Natural killer cell (primary cell): ENCODE results near the gene CAMTA1. TPM values are rescaled to one million over a fixed set of nuclear protein-coding genes. Genes with fewer than 3 reads are reported as not detected.

Experiments
- ATAC-seq, 3 donors: fragments of 150-1000 bp in 2 of 3; fragments of 200-7000 bp in 1 of 3; cut with Tn5 transposase; 1 replicate in 1 of 3; 2 replicates in 2 of 3; pipeline ENCODE4 v1.10.0; 2021; ENCODE audit warnings: mild to moderate bottlenecking in 2 of 3, moderate library complexity in 2 of 3
- DNase-seq, 2 donors: peaks; one replicate each; pipeline versions ENCODE4 v3.0.0 to v3.0.0-alpha.2; 2013 to 2021; ENCODE audit warnings: mixed read lengths in 1 of 2
- H3K27ac ChIP-seq: one replicate; pipeline ENCODE4 v1.5.1; 2013; ENCODE audit warnings: mild to moderate bottlenecking, low read length
- H3K27me3 ChIP-seq: one replicate; pipeline ENCODE4 v1.6.1; 2013; ENCODE audit warnings: low read length; ENCODE audit not compliant: control insufficient read depth, insufficient read depth
- H3K36me3 ChIP-seq: one replicate; pipeline ENCODE4 v1.6.1; 2013; ENCODE audit warnings: low read length; ENCODE audit not compliant: control insufficient read depth, insufficient read depth
- H3K4me1 ChIP-seq: one replicate; pipeline ENCODE4 v1.6.1; 2013; ENCODE audit warnings: low read length; ENCODE audit not compliant: control insufficient read depth, insufficient read depth
- H3K4me3 ChIP-seq: one replicate; pipeline ENCODE4 v1.5.1; 2013; ENCODE audit warnings: low read length
- H3K9me3 ChIP-seq: one replicate; pipeline ENCODE4 v1.6.1; 2013; ENCODE audit warnings: low read length; ENCODE audit not compliant: control insufficient read depth, insufficient read depth
- H3K27ac Mint-ChIP-seq, 2 donors: one replicate each; pipeline ENCODE4 v1.8.0; 2022; ENCODE audit warnings: mild to moderate bottlenecking in 2 of 2, mixed read lengths in 2 of 2, moderate library complexity in 1 of 2
- H3K27me3 Mint-ChIP-seq, 2 donors: one replicate each; pipeline ENCODE4 v1.8.0; 2022; ENCODE audit warnings: low read depth in 2 of 2, mixed read lengths in 2 of 2
- H3K36me3 Mint-ChIP-seq: one replicate; pipeline ENCODE4 v1.8.0; 2022; ENCODE audit warnings: mixed read lengths
- H3K4me1 Mint-ChIP-seq, 2 donors: one replicate each; pipeline ENCODE4 v1.8.0; 2022; ENCODE audit warnings: mixed read lengths in 2 of 2
- H3K4me3 Mint-ChIP-seq: one replicate; pipeline ENCODE4 v1.8.0; 2022; ENCODE audit warnings: mild to moderate bottlenecking, moderate library complexity, mixed read lengths
- H3K9me3 Mint-ChIP-seq, 2 donors: one replicate each; pipeline ENCODE4 v1.8.0; 2022; ENCODE audit warnings: mixed read lengths in 2 of 2
- CTCF ChIP-seq: fragments of 200-600 bp; IDR thresholded peaks from one replicate; pipeline ENCODE4 v1.8.0; 2022; ENCODE audit warnings: antibody characterized with exemption
- WGBS: methylation state at CpG from one replicate; pipeline ENCODE4 v1.1.7; 2013; ENCODE audit warnings: missing lambda C conversion rate; ENCODE audit not compliant: insufficient coverage; 5-methylcytosine and 5-hydroxymethylcytosine counted together
- intact Hi-C: fragments of 100-400 bp; cut with micrococcal nuclease; formaldehyde crosslinking; loops from one replicate; pipeline ENCODE4 v1.14.2; 2022
- total RNA-seq, 4 donors: library from RNA; stranded (reverse); fragments of 120-200 nt in 1 of 4; gene quantifications; one replicate each; pipeline versions ENCODE4 v1.2.3 to v1.2.4, GENCODE V29; 2013 to 2022

CAMTA1 gene
- total RNA-seq, 3 donors from 2014 or later (not counting 1 experiment from before 2014, with no cell fraction given), result 40.6 to 53.3 (median 44.9) TPM

GRCh38 chr1:7738044-7738443 is 952.8 kb downstream of the CAMTA1 start:
- H3K9me3 ChIP-seq, result no peaks in the 10 kb centered on the region
- no peak overlapping the region for H3K4me3 ChIP-seq
- TF ChIP-seq CTCF, result no peak
- peaks cover 0 to 3% of the 10 kb centered on the region in 2 donors for H3K27me3 Mint-ChIP-seq
- no peaks in the 10 kb centered on the region for H3K27me3 ChIP-seq
- H3K36me3 ChIP-seq, result no peaks in the 10 kb centered on the region
- no peak overlapping the region for H3K27ac Mint-ChIP-seq
- H3K36me3 Mint-ChIP-seq, result no peaks in the 10 kb centered on the region
- 86% methylated on average over 5 of the region's 6 CpGs for WGBS
- no peaks in the 10 kb centered on the region for H3K4me1 Mint-ChIP-seq
- no peak overlapping the region for H3K4me3 Mint-ChIP-seq
- no peaks in the 10 kb centered on the region for H3K4me1 ChIP-seq
- intact Hi-C loops, result no loop called here
- no peak for DNase-seq
- no peak for ATAC-seq
- H3K9me3 Mint-ChIP-seq, result no peaks in the 10 kb centered on the region
- no peak overlapping the region for H3K27ac ChIP-seq

GRCh38 chr1:7743346-7743745 is 958.1 kb downstream of the CAMTA1 start:
- ATAC-seq (no peak), DNase-seq (no peak)
- no peaks in the 10 kb centered on the region for H3K36me3 Mint-ChIP-seq
- Histone ChIP-seq H3K9me3 (no peaks in the 10 kb centered on the region), H3K27me3 (no peaks in the 10 kb centered on the region), H3K4me3 (no peak overlapping the region), H3K4me1 (no peaks in the 10 kb centered on the region), H3K27ac (no peak overlapping the region), H3K36me3 (no peaks in the 10 kb centered on the region)
- no peak for TF ChIP-seq CTCF
- no peak overlapping the region for H3K27ac Mint-ChIP-seq
- no peak overlapping the region for H3K4me3 Mint-ChIP-seq
- WGBS, result 92% methylated on average over 6 of the region's 6 CpGs
- intact Hi-C loops, result no loop called here
- no peaks in the 10 kb centered on the region for H3K9me3 Mint-ChIP-seq
- H3K4me1 Mint-ChIP-seq, result no peaks in the 10 kb centered on the region
- peaks cover 0 to 5% of the 10 kb centered on the region in 2 donors for H3K27me3 Mint-ChIP-seq

GRCh38 chr1:7744882-7745281 is 959.6 kb downstream of the CAMTA1 start:
- WGBS, result 89% methylated on average over 9 of the region's 9 CpGs
- no peaks in the 10 kb centered on the region for H3K36me3 ChIP-seq
- Mint-ChIP-seq H3K4me1 (no peaks in the 10 kb centered on the region), H3K36me3 (no peaks in the 10 kb centered on the region), H3K27me3 (peaks cover 0 to 5% of the 10 kb centered on the region in 2 donors), H3K4me3 (no peak overlapping the region), H3K27ac (no peak overlapping the region), H3K9me3 (no peaks in the 10 kb centered on the region)
- H3K4me1 ChIP-seq, result no peaks in the 10 kb centered on the region
- DNase-seq (no peak), ATAC-seq (no peak)
- intact Hi-C loops, result no loop called here
- no peaks in the 10 kb centered on the region for H3K27me3 ChIP-seq
- H3K27ac ChIP-seq, result no peak overlapping the region
- no peak overlapping the region for H3K4me3 ChIP-seq
- TF ChIP-seq CTCF, result no peak
- H3K9me3 ChIP-seq, result no peaks in the 10 kb centered on the region

- no peak overlapping the region for H3K27ac Mint-ChIP-seq
Measured at GRCh38 chr1:7745783-7746182, 960.5 kb downstream of the CAMTA1 start.

More at GRCh38 chr1:7745783-7746182, 960.5 kb downstream of the CAMTA1 start:
- ATAC-seq (no peak), DNase-seq (no peak)
- H3K27me3 Mint-ChIP-seq, result peaks cover 0 to 5% of the 10 kb centered on the region in 2 donors
- no peak overlapping the region for H3K27ac ChIP-seq
- no peak overlapping the region for H3K4me3 Mint-ChIP-seq
- no peak for TF ChIP-seq CTCF
- no peaks in the 10 kb centered on the region for H3K9me3 ChIP-seq
- H3K4me1 ChIP-seq, result no peaks in the 10 kb centered on the region
- no peaks in the 10 kb centered on the region for H3K9me3 Mint-ChIP-seq
- H3K27me3 ChIP-seq, result no peaks in the 10 kb centered on the region
- 92% methylated on average over 9 of the region's 10 CpGs for WGBS
- no peaks in the 10 kb centered on the region for H3K36me3 Mint-ChIP-seq
- H3K4me3 ChIP-seq, result no peak overlapping the region
- H3K4me1 Mint-ChIP-seq, result no peaks in the 10 kb centered on the region
- intact Hi-C loops, result no loop called here
- no peaks in the 10 kb centered on the region for H3K36me3 ChIP-seq
